ENCODE results near the gene SLC25A4.
A peak's percentile ranks its signal among the peaks of the same experiment; 100 is the strongest.

SLC25A4 gene

DNA sequence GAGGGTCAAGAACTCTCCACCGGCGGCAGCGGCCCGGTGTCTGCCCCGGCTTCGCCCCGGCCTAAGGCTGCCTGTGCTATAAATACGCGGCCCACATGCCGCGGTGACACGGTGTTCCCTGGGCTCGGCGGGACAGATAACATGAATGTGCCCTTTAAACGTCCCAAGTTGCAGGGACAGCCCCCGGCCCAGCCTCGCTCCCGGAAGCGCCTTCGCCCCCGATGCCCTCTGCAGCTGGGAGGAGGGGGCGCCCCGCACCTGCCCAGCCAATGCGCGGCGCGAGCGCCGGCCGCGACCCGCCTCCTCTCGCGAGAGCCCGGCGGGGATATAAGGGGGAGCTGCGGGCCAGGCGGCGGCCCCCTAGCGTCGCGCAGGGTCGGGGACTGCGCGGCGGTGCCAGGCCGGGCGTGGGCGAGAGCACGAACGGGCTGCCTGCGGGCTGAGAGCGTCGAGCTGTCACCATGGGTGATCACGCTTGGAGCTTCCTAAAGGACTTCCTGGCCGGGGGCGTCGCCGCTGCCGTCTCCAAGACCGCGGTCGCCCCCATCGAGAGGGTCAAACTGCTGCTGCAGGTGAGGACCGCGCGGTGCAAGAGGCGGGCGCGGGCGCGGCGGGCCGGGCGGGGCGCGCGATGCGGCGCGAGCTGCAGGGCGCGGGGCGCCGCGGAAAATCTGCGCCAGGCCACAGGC, at the start of gene SLC25A4:
TSS of gene SLC25A4 (plus strand) at position 355 of the 689 bp plus-strand sequence. CDS start at position 462, 107 bp downstream.
- TF ChIP-seq EP300 (IDR thresholded peaks at IDR 0.05; ENCODE audit: borderline replicate concordance) (no peak; the same call in 1 of the 2 replicates), TCF12 (IDR thresholded peaks at IDR 0.05; ENCODE audit: low read depth) (no peak), EGR1 (IDR thresholded peaks at IDR 0.05) (peak; percentile 91), TEAD4 (IDR thresholded peaks at IDR 0.05) (no peak; the same call in 1 of the 2 replicates), RAD21 (IDR thresholded peaks at IDR 0.05; ENCODE audit: low read depth) (no peak), CREB1 (IDR thresholded peaks at IDR 0.05; ENCODE audit: low read depth) (no peak), FOXM1 (IDR thresholded peaks at IDR 0.05; ENCODE audit: borderline replicate concordance, low read depth) (no peak), CEBPB (IDR thresholded peaks at IDR 0.05) (no peak), TAF1 (IDR thresholded peaks at IDR 0.05; ENCODE audit: low read depth) (peak; percentile 84), NFIC (IDR thresholded peaks at IDR 0.05) (no peak), ZBTB7A (IDR thresholded peaks at IDR 0.05; ENCODE audit: low read depth) (peak; percentile 97), YY1 (IDR thresholded peaks at IDR 0.05; ENCODE audit: low read depth) (peak; percentile 53)
- TF ChIP-seq, protein P1, sequence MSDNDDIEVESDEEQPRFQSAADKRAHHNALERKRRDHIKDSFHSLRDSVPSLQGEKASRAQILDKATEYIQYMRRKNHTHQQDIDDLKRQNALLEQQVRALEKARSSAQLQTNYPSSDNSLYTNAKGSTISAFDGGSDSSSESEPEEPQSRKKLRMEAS (IDR thresholded peaks at IDR 0.05), result peak; percentile 79
- TF ChIP-seq, protein P2, sequence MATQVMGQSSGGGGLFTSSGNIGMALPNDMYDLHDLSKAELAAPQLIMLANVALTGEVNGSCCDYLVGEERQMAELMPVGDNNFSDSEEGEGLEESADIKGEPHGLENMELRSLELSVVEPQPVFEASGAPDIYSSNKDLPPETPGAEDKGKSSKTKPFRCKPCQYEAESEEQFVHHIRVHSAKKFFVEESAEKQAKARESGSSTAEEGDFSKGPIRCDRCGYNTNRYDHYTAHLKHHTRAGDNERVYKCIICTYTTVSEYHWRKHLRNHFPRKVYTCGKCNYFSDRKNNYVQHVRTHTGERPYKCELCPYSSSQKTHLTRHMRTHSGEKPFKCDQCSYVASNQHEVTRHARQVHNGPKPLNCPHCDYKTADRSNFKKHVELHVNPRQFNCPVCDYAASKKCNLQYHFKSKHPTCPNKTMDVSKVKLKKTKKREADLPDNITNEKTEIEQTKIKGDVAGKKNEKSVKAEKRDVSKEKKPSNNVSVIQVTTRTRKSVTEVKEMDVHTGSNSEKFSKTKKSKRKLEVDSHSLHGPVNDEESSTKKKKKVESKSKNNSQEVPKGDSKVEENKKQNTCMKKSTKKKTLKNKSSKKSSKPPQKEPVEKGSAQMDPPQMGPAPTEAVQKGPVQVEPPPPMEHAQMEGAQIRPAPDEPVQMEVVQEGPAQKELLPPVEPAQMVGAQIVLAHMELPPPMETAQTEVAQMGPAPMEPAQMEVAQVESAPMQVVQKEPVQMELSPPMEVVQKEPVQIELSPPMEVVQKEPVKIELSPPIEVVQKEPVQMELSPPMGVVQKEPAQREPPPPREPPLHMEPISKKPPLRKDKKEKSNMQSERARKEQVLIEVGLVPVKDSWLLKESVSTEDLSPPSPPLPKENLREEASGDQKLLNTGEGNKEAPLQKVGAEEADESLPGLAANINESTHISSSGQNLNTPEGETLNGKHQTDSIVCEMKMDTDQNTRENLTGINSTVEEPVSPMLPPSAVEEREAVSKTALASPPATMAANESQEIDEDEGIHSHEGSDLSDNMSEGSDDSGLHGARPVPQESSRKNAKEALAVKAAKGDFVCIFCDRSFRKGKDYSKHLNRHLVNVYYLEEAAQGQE (IDR thresholded peaks at IDR 0.05; ENCODE audit: low read depth), result no peak
- TF ChIP-seq, protein P3, sequence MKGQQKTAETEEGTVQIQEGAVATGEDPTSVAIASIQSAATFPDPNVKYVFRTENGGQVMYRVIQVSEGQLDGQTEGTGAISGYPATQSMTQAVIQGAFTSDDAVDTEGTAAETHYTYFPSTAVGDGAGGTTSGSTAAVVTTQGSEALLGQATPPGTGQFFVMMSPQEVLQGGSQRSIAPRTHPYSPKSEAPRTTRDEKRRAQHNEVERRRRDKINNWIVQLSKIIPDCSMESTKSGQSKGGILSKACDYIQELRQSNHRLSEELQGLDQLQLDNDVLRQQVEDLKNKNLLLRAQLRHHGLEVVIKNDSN (IDR thresholded peaks at IDR 0.05), result no peak; the same call in 1 of the 2 replicates

DNA sequence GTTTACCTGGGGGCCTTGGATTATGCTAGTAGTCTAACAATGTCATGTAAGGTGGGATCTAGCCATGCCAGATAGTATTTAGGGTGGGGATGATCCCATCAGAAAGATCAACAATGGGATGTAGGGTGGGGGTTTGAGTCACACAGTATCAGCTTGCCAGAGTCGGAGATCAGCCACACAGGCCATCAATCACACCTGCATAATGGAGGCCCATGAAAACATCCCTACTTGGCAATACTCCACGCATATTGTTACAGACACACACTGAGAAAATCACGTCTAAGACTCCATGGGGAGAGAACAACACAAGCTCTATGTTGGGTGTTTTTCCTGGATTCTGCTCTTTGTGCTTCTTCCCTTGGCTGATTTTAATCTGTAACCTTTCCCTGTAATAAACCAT, 49.5 kb upstream of the SLC25A4 start:
- TF ChIP-seq YY1 (IDR thresholded peaks at IDR 0.05; ENCODE audit: low read depth) (no peak), RAD21 (IDR thresholded peaks at IDR 0.05; ENCODE audit: low read depth) (no peak), TAF1 (IDR thresholded peaks at IDR 0.05; ENCODE audit: low read depth) (no peak), TCF12 (IDR thresholded peaks at IDR 0.05; ENCODE audit: low read depth) (no peak), ZBTB7A (IDR thresholded peaks at IDR 0.05; ENCODE audit: low read depth) (no peak), EGR1 (IDR thresholded peaks at IDR 0.05) (no peak), EP300 (IDR thresholded peaks at IDR 0.05; ENCODE audit: borderline replicate concordance) (no peak), CEBPB (IDR thresholded peaks at IDR 0.05) (no peak), CREB1 (IDR thresholded peaks at IDR 0.05; ENCODE audit: low read depth) (no peak), TEAD4 (IDR thresholded peaks at IDR 0.05) (no peak)
- TF ChIP-seq, protein P3 (IDR thresholded peaks at IDR 0.05), result no peak

DNA sequence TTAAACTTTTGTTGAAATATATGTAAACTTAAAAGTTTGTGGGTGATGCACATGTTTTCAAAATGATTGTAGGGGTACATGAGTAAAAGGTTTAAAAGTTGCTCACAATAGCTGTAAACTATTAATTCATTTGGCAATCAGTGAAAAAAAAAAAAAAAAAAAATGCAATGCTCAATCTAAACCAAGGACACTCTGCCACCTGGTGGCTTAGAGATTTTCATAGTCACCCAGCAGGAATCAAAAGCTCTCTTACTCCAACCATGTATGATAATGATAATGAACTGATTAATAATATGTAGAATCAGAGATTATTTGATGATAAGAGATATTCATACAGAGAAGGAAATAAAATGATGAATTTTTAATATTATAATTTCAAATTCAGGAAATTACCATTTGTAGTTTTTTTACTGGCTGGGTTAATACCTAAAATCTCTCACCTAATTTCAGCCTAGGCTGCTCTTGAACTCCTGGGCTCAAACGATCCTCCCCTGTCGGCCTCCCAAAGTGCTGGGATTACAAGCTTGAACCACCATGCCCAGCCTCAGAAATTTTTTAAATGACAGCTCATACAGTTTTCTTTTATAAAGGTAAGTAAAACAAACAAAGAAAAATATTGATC, 46.9 kb upstream of the SLC25A4 start:
- TF ChIP-seq RAD21 (IDR thresholded peaks at IDR 0.05; ENCODE audit: low read depth), result peak; percentile 89
- TF ChIP-seq EGR1 (IDR thresholded peaks at IDR 0.05), result no peak
- TF ChIP-seq NFIC (IDR thresholded peaks at IDR 0.05), result peak; percentile 16; the same call in 1 of the 2 replicates
- TF ChIP-seq CEBPB (IDR thresholded peaks at IDR 0.05), result 0 out of 2 replicates have a peak, but pooled peaks have one; percentile 14

DNA sequence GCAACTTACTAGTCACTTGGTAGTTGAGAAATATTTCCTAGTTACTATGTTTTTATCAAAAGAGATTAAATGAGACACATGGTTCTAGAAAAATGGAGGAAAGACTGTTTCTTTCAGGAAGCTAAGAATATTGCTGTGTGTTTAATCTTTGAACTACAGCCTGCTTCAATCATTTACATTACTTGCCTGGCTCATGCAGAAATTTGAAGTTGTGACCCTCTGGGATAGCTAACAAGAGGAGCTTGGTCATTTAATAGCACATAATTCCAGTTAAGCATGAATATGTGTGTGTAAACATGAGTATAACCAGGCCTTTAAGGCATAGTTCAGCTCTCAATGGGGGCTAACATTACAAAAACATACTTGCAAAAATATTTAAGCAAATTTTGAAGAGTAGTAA, 44.6 kb upstream of the SLC25A4 start:
- no peak for TF ChIP-seq ZBTB7A (IDR thresholded peaks at IDR 0.05; ENCODE audit: low read depth)
- no peak for TF ChIP-seq CEBPB (IDR thresholded peaks at IDR 0.05)
- no peak for TF ChIP-seq EGR1 (IDR thresholded peaks at IDR 0.05)
- TF ChIP-seq, protein P1 (IDR thresholded peaks at IDR 0.05), result no peak
- TF ChIP-seq, protein P2 (IDR thresholded peaks at IDR 0.05; ENCODE audit: low read depth), result no peak
- TF ChIP-seq YY1 (IDR thresholded peaks at IDR 0.05; ENCODE audit: low read depth), result no peak
- no peak for TF ChIP-seq TAF1 (IDR thresholded peaks at IDR 0.05; ENCODE audit: low read depth)
- no peak for TF ChIP-seq RAD21 (IDR thresholded peaks at IDR 0.05; ENCODE audit: low read depth)
- no peak for TF ChIP-seq FOXM1 (IDR thresholded peaks at IDR 0.05; ENCODE audit: borderline replicate concordance, low read depth)
- no peak for TF ChIP-seq TEAD4 (IDR thresholded peaks at IDR 0.05)
- TF ChIP-seq CREB1 (IDR thresholded peaks at IDR 0.05; ENCODE audit: low read depth), result no peak
- TF ChIP-seq TCF12 (IDR thresholded peaks at IDR 0.05; ENCODE audit: low read depth), result no peak
- no peak for TF ChIP-seq EP300 (IDR thresholded peaks at IDR 0.05; ENCODE audit: borderline replicate concordance)

DNA sequence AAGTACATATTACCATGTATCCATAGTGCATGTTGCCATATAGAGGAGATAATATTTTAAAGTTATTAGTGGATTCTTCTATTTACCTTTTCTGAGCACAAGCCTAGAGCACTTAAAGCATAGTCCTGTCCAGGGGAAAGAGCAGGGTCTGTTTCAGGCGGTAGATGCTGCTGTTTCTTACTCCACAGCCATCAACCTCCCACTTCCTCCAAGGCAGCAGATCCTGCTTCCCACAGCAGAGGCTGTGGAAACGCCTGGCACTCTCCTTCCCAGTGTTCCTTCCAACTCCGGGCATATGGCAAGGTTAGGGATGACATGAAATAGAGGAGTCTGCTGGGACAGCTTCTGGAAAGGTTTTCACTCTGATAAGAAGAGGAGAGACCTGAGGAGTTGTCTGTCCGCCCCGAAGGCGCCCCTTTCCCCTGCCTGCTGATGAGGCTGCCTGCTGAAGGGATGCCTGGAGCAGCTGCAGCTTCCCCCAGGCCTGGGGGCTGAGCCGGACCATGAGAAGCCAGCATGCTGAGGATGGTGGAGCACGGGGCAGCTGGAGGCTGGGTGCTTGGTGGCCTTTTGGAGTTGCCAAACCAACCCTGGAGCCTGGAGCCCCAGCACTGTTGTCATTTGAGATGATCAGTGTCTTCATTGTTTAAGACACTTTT, 43.9 kb upstream of the SLC25A4 start:
- TF ChIP-seq TEAD4 (IDR thresholded peaks at IDR 0.05), result no peak
- TF ChIP-seq ZBTB7A (IDR thresholded peaks at IDR 0.05; ENCODE audit: low read depth), result no peak
- no peak for TF ChIP-seq RAD21 (IDR thresholded peaks at IDR 0.05; ENCODE audit: low read depth)
- no peak for TF ChIP-seq YY1 (IDR thresholded peaks at IDR 0.05; ENCODE audit: low read depth)
- no peak for TF ChIP-seq TAF1 (IDR thresholded peaks at IDR 0.05; ENCODE audit: low read depth)
- TF ChIP-seq CEBPB (IDR thresholded peaks at IDR 0.05), result no peak
- no peak for TF ChIP-seq CREB1 (IDR thresholded peaks at IDR 0.05; ENCODE audit: low read depth)
- TF ChIP-seq, protein P2 (IDR thresholded peaks at IDR 0.05; ENCODE audit: low read depth), result no peak
- TF ChIP-seq, protein P1 (IDR thresholded peaks at IDR 0.05), result no peak
- no peak for TF ChIP-seq TCF12 (IDR thresholded peaks at IDR 0.05; ENCODE audit: low read depth)
- no peak for TF ChIP-seq EGR1 (IDR thresholded peaks at IDR 0.05)
- TF ChIP-seq FOXM1 (IDR thresholded peaks at IDR 0.05; ENCODE audit: borderline replicate concordance, low read depth), result no peak
